HG03442 (cell line): ENCODE data around the gene CXorf58.
"Not testable (repeated sequence)": the region's sequence is repeated elsewhere in the genome, so short reads cannot be mapped to it uniquely, and the experiment has no call there.

ENCODE experiments used
- ATAC-seq: cut with Tn5 transposase; IDR thresholded peaks from one replicate; pipeline ENCODE4 v1.9.1; 2021; ENCODE audit warnings: mild to moderate bottlenecking, moderate library complexity; ENCODE audit not compliant: unreplicated experiment

The CXorf58 gene

GRCh38 chrX:23907498-23908218, at the start of gene CXorf58, which contains the start of gene APOO:
Gene CXorf58, plus strand, starts transcription at chrX:23908006. Its CDS starts 2,297 bp downstream, at chrX:23910303.
Gene APOO, minus strand, starts transcription at chrX:23907938. Its CDS starts 236 bp downstream, at chrX:23907702.
- ATAC-seq = peak; percentile 91

GRCh38 chrX:23859238-23859637, 48.6 kb upstream of the CXorf58 start:
- not testable (repeated sequence) for ATAC-seq

GRCh38 chrX:23861215-23861896, 46.5 kb upstream of the CXorf58 start:
- ATAC-seq = no peak

GRCh38 chrX:23861952-23862351, 45.9 kb upstream of the CXorf58 start:
- ATAC-seq = not testable (repeated sequence)

GRCh38 chrX:23864742-23865326, 43.0 kb upstream of the CXorf58 start:
- no peak for ATAC-seq

GRCh38 chrX:23870041-23870440, 37.8 kb upstream of the CXorf58 start:
- ATAC-seq = no peak

- no peak for ATAC-seq
Observed at GRCh38 chrX:23871905-23872546, 35.8 kb upstream of the CXorf58 start.

- ATAC-seq = no peak
Observed at GRCh38 chrX:23879380-23880090, 28.3 kb upstream of the CXorf58 start.

- ATAC-seq = no peak
Observed at GRCh38 chrX:23883737-23884354, 24.0 kb upstream of the CXorf58 start.

GRCh38 chrX:23884427-23885024, 23.3 kb upstream of the CXorf58 start:
- ATAC-seq = no peak

- no peak for ATAC-seq
Observed at GRCh38 chrX:23885803-23886202, 22.0 kb upstream of the CXorf58 start.

- no peak for ATAC-seq
Observed at GRCh38 chrX:23887451-23887850, 20.4 kb upstream of the CXorf58 start.

GRCh38 chrX:23887918-23888317, 19.9 kb upstream of the CXorf58 start:
- ATAC-seq = no peak

GRCh38 chrX:23888887-23889501, 18.8 kb upstream of the CXorf58 start:
- ATAC-seq = no peak

GRCh38 chrX:23890933-23891332, 16.9 kb upstream of the CXorf58 start:
- ATAC-seq = no peak

GRCh38 chrX:23894993-23895392, 12.8 kb upstream of the CXorf58 start:
- ATAC-seq = not testable (repeated sequence)

GRCh38 chrX:23896539-23896938, 11.3 kb upstream of the CXorf58 start:
- ATAC-seq = not testable (repeated sequence)

- ATAC-seq = no peak
Observed at GRCh38 chrX:23896981-23897380, 10.8 kb upstream of the CXorf58 start.

GRCh38 chrX:23898412-23898959, 9.3 kb upstream of the CXorf58 start:
- no peak for ATAC-seq
